HCT116 (cell line): Measurements from ENCODE around the gene BMAL1.

Experiments used
- CEBPB ChIP-seq: IDR thresholded peaks from 2 replicates; pipeline ENCODE4 v1.6.1; 2012; ENCODE audit warnings: low read depth
- CTCF ChIP-seq, 3 experiments: fragments of 200-600 bp in 1 of 3; sonication (generic) in 1 of 3; IDR thresholded peaks in 2 of 3; conservative IDR thresholded peaks in 1 of 3; 2 replicates each; pipeline ENCODE4 v1.5.1; 2012 to 2017; ENCODE audit warnings: low read depth in 2 of 3, low read length in 2 of 3, antibody characterized with exemption in 1 of 3, borderline replicate concordance in 1 of 3, control low read depth in 1 of 3, mild to moderate bottlenecking in 1 of 3, mixed read lengths in 1 of 3, mixed run types in 1 of 3, moderate library complexity in 1 of 3; ENCODE audit not compliant: insufficient read depth in 1 of 3
- POLR2A ChIP-seq: IDR thresholded peaks from 2 replicates; pipeline ENCODE4 v1.7.0; 2011; ENCODE audit warnings: borderline replicate concordance; ENCODE audit not compliant: insufficient read depth, insufficient read length; ENCODE audit errors: extremely low read depth
- POLR2AphosphoS5 ChIP-seq: IDR thresholded peaks from 2 replicates; pipeline ENCODE4 v1.6.1; 2011; ENCODE audit warnings: mild to moderate bottlenecking, low read depth, low read length, moderate library complexity
- ZFX ChIP-seq: fragments of 450-650 bp; IDR thresholded peaks from 2 replicates; pipeline ENCODE4 v1.6.1; 2017

- TF ChIP-seq POLR2A (no peak), CTCF (IDR thresholded peaks at IDR 0.05 in 2 of 3, conservative IDR thresholded peaks at IDR 0.05 in 1 of 3; ENCODE audit: borderline replicate concordance in 1 of 3, insufficient read depth in 1 of 3, low read depth in 2 of 3, low read length in 2 of 3) (no peak), CEBPB (no peak), POLR2AphosphoS5 (no peak), ZFX (no peak)
These were observed 103.1 kb downstream of the BMAL1 start for GRCh38 chr11:13380731-13381130.
